HG03432 (cell line): ENCODE measurements around the gene AKT3.
A peak's percentile ranks its signal among the peaks of the same experiment; 100 is the strongest.

Experiments
- ATAC-seq: cut with Tn5 transposase; IDR thresholded peaks from one replicate; pipeline ENCODE4 v1.9.1; 2021; ENCODE audit warnings: mild to moderate bottlenecking, moderate library complexity; ENCODE audit not compliant: unreplicated experiment

AKT3 gene

GRCh38 chr1:243628476-243628907 is 221.6 kb downstream of the AKT3 start:
- ATAC-seq: no peak

- ATAC-seq: no peak
Measured at GRCh38 chr1:243623841-243624240, 226.2 kb downstream of the AKT3 start.

- no peak for ATAC-seq
Measured at GRCh38 chr1:243621973-243622372, 228.1 kb downstream of the AKT3 start.

- no peak for ATAC-seq
Measured at GRCh38 chr1:243620096-243620495, 229.9 kb downstream of the AKT3 start.

- no peak for ATAC-seq
Measured at GRCh38 chr1:243609698-243610097, 240.3 kb downstream of the AKT3 start.

- no peak for ATAC-seq
Measured at GRCh38 chr1:243605604-243606003, 244.4 kb downstream of the AKT3 start.

GRCh38 chr1:243601720-243602119 is 248.3 kb downstream of the AKT3 start:
- ATAC-seq: no peak

GRCh38 chr1:243598433-243598832 is 251.6 kb downstream of the AKT3 start:
- ATAC-seq: no peak

- ATAC-seq: no peak
Measured at GRCh38 chr1:243597383-243597782, 252.7 kb downstream of the AKT3 start.

- ATAC-seq: peak; percentile 99
Measured at GRCh38 chr1:243596431-243597062, 253.5 kb downstream of the AKT3 start.

GRCh38 chr1:243595527-243596210 is 254.4 kb downstream of the AKT3 start:
- ATAC-seq: peak; percentile 19

- no peak for ATAC-seq
Measured at GRCh38 chr1:243594455-243594854, 255.6 kb downstream of the AKT3 start.

- peak; percentile 76 for ATAC-seq
Measured at GRCh38 chr1:243589286-243589685, 260.8 kb downstream of the AKT3 start.

GRCh38 chr1:243587823-243588560 is 262.1 kb downstream of the AKT3 start:
- ATAC-seq: peak; percentile 97

GRCh38 chr1:243587285-243587684 is 262.8 kb downstream of the AKT3 start:
- no peak for ATAC-seq

GRCh38 chr1:243585982-243586381 is 264.1 kb downstream of the AKT3 start:
- ATAC-seq: no peak

- no peak for ATAC-seq
Measured at GRCh38 chr1:243582326-243582725, 267.7 kb downstream of the AKT3 start.

- ATAC-seq: no peak
Measured at GRCh38 chr1:243580984-243581383, 269.1 kb downstream of the AKT3 start.

- no peak for ATAC-seq
Measured at GRCh38 chr1:243580072-243580471, 270.0 kb downstream of the AKT3 start.

- no peak for ATAC-seq
Measured at GRCh38 chr1:243575070-243575469, 275.0 kb downstream of the AKT3 start.

GRCh38 chr1:243572940-243573339 is 277.1 kb downstream of the AKT3 start:
- no peak for ATAC-seq

- ATAC-seq: no peak
Measured at GRCh38 chr1:243568793-243569192, 281.2 kb downstream of the AKT3 start.
